GM06990 (cell line): ENCODE measurements around the gene HIC1.

Source experiments
- DNase-seq: peaks from one replicate; pipeline ENCODE4 v3.0.0-alpha.2; 2011; ENCODE audit not compliant: insufficient read length; ENCODE audit errors: extremely low read depth
- H3K27me3 ChIP-seq: replicated peaks from 2 replicates; pipeline ENCODE4 v1.6.0; 2011; ENCODE audit warnings: low read length; ENCODE audit not compliant: control insufficient read depth, insufficient read depth
- H3K36me3 ChIP-seq: 2 replicates; pipeline ENCODE4 v1.5.1; 2011; ENCODE audit warnings: low read length; ENCODE audit not compliant: control insufficient read depth, insufficient read depth
- H3K4me3 ChIP-seq: replicated peaks from 2 replicates; pipeline ENCODE4 v1.5.1; 2011; ENCODE audit warnings: low read depth, mild to moderate bottlenecking, control low read depth, low read length
- TF ChIP-seq, protein P1 (sequence below): IDR thresholded peaks from 2 replicates; pipeline ENCODE4 v1.5.1; 2011; ENCODE audit warnings: low read length, control low read depth, mild to moderate bottlenecking, inconsistent platforms; ENCODE audit not compliant: insufficient read depth, poor library complexity, severe bottlenecking

The HIC1 gene

DNA sequence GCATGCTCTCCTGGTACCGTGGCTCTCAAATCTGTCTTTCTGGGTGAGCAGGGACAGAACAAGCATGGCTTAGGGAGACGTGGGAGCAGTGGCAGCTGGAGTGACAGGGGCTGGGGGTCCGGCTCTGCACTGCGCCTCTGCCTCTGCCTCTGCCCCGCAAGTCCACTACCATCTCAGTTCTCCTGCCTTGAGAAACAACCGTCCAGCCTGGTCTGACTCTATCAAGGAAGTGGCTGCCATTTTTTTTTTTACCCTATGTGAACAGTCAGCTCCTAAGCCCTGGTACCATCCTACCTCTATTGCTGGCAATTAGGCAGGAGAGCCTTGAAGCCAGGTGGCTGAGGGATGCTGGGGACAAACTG is 16.1 kb downstream of the HIC1 start:
- TF ChIP-seq, protein P1, sequence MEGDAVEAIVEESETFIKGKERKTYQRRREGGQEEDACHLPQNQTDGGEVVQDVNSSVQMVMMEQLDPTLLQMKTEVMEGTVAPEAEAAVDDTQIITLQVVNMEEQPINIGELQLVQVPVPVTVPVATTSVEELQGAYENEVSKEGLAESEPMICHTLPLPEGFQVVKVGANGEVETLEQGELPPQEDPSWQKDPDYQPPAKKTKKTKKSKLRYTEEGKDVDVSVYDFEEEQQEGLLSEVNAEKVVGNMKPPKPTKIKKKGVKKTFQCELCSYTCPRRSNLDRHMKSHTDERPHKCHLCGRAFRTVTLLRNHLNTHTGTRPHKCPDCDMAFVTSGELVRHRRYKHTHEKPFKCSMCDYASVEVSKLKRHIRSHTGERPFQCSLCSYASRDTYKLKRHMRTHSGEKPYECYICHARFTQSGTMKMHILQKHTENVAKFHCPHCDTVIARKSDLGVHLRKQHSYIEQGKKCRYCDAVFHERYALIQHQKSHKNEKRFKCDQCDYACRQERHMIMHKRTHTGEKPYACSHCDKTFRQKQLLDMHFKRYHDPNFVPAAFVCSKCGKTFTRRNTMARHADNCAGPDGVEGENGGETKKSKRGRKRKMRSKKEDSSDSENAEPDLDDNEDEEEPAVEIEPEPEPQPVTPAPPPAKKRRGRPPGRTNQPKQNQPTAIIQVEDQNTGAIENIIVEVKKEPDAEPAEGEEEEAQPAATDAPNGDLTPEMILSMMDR = no peak
- DNase-seq = no peak
- Histone ChIP-seq H3K4me3 (no peak overlapping the region), H3K27me3 (no peaks in the 10 kb centered on the region), H3K36me3 (peaks cover 16% of the 10 kb centered on the region)

DNA sequence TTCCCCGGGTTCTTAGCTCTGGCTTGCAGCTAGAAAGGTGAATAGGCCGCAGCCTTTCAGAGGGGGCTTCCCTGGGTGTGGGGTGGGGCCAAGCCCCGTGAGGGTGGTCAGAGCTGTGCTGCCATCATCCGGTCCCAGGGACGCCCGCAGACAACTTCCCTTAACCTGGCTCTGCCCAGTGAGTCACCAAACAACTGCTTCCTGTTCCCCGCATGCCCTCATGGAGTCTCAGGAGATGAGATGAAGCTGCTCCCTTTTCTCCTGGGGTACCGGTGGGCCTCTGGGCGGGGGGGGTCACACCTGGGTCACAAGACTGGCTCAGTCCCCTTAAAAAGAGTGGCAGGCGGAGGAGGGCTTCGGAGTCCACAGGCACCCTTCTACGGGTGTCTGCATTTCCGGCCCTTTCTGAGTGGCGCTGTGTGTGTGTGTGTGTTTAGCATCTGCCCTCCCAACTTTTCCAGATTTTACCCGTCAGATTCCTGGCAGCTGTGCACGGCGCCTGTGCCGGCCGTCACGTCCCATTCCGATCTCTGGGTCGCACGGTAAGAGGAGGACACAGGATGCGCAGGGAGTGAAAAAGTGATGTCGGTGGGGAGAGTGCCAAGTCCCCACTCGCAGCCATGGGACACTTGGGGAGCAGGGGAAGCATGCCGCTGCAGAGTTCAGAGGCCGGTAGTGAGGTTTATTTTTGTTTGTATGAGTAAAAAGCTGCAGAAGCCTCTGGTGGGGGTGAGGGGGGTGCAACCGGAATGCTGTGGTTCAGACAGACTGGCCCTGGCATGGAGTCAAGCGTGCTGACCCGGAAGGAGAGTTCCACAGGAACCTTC is 16.8 kb downstream of the HIC1 start:
- H3K36me3 ChIP-seq = peaks cover 15% of the 10 kb centered on the region
- TF ChIP-seq, protein P1 = no peak
- no peak for DNase-seq
- H3K27me3 ChIP-seq = no peaks in the 10 kb centered on the region
- no peak overlapping the region for H3K4me3 ChIP-seq

DNA sequence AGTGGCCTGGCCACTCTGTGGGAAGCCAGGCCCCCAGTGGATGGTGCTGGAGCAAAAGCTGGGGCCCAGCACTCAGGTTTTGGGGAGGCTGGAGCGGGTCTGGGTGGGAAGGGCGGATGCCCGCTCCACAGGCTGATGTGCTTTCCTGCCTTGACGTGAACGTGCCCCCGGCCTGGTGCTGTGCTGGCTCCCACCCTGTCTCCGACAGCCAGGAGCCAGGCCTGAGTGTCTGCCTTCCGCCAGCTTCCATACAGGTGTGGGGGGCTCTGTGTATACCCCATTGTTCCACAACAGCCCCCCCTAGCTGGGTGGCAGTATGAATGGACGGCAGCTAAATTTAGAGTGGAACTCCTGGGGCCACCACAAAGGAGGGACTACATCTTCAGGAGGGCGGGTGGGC is 20.0 kb downstream of the HIC1 start:
- DNase-seq = no peak
- no peak overlapping the region for H3K4me3 ChIP-seq
- no peaks in the 10 kb centered on the region for H3K27me3 ChIP-seq
- peaks cover 9% of the 10 kb centered on the region for H3K36me3 ChIP-seq
- TF ChIP-seq, protein P1 = no peak

DNA sequence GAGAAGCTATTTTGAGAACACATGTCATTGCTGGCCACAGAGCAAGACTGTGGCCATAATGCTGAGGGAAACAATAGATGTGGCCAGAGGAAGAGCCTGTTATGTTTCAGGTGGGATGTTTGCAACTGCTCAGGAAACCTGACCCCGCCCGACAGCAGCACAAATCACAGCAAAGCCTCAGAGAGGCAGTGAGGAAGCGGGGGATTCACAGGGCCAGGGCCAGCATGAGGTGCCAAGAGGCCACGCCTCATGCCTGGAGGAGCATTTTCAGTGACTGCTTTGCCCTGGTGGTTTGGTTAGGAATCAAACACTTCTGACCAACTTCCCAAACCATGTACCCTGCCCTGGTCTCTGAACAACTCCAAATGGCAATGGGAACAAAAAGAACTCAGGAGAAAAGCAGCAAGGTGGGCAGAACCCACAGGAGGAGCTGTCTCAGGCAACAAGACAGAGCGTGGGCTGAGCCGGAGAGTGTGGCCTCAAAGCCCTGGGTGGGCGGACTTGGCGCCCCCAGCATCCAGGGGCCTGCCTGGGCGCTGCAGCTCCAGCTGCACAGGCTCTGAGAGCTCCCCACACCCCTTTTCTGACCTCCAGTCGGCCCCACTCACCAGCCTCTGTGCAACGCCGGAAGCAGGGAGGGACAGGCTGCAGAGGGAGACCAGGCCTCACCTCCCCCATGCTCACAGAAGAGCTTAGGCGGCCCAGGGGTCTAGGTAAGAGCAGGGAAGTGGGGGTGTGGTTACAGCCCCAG is 20.6 kb downstream of the HIC1 start:
- TF ChIP-seq, protein P1 = no peak
- Histone ChIP-seq H3K4me3 (no peak overlapping the region), H3K27me3 (no peaks in the 10 kb centered on the region), H3K36me3 (peaks cover 9% of the 10 kb centered on the region)
- DNase-seq = no peak

DNA sequence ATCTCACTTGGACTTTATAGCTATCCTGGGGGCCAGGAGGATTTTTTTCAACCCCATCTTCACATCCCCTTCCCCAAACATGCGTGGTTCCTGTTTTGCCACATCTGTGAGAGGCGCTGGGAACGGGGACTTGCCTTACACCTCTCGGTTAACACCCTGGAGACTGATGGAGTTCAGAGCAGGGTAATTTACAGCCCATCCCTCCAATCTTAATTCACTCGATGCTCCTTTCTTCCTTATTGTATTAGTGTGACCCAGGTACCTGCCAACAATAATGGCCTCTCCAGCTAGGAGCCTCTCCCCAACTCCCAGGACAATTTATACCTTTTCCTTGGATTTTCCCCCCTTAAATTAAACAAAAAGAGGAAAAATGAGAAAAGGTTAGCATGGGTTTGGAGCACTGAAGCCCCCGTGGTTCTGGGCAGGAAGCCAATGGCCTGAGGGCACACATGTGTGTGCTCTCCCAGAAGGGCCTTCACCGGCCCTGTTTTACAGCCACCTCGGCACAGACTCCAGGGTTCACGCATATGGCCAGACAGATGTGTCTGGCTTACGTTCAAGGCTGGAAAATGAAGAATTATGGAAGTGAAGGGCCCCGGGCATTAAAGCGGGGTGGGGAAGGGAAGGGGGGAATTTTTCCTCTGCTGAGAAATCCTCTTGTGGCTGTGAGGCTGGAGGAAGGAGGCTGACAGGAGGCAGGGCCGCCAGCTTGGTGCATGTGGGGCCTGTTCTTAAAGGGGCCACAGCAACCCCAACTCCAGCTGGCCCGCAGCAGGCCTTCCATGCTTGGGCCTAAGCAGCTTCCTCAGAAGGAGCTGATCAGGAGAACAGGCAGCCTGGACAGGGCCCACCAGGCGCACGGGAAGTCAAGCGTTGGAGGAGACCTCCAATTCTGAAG is 21.4 kb downstream of the HIC1 start:
- no peaks in the 10 kb centered on the region for H3K27me3 ChIP-seq
- no peak for DNase-seq
- TF ChIP-seq, protein P1 = no peak
- no peak overlapping the region for H3K4me3 ChIP-seq
- peaks cover 9% of the 10 kb centered on the region for H3K36me3 ChIP-seq
